Stimulated activated CD8-positive, alpha-beta memory T cell treated with anti-CD3 and anti-CD28 coated beads, Interleukin-7, amount 100 ng/mL, for 48 hours (primary cell): Measurements from ENCODE around the gene SYCP3.

Experiments used
- DNase-seq, 2 donors: peaks; one replicate each; pipeline ENCODE4 v3.0.0-alpha.2; 2020; ENCODE audit warnings: low read depth in 1 of 2; ENCODE audit errors: extremely low read depth in 1 of 2

SYCP3 gene

GRCh38 chr12:101714877-101715444, 24.3 kb downstream of the SYCP3 start:
- no peak for DNase-seq

- DNase-seq, result no peak
These were observed 25.3 kb downstream of the SYCP3 start for GRCh38 chr12:101713930-101714329.

DNA sequence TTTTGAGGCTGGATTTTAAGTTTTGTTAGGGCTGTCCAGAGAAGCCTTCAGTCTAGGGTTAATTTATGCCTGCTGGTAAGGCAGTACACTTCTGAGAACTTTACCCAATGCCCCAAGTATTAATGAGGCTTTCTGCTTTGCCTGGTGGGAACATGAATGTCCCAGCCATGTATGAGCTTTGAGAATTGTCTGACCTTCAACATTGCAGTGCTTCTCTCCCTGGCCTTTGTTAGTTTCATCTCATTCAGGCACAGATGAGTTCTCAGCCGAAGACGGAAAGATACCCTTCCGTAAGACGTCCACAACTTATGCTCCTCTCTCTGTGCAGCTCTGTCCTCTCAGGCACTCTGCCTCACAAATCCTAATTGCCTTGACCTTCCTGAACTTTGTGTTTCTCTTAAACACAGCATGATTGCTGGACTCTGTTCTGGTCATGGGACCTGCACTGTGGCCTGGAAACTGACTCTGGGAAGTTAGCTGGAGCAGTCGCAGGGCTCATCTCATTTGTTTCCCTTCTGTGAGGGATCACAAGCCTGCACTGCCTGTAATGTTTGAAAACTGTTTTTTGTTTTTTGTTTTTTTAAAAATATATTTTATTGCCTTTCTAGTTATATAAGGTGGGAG, 26.1 kb downstream of the SYCP3 start:
- DNase-seq, result no peak

- no peak for DNase-seq
These were observed 29.0 kb downstream of the SYCP3 start for GRCh38 chr12:101710288-101710687.

- DNase-seq, result no peak
These were observed 32.0 kb downstream of the SYCP3 start for GRCh38 chr12:101707131-101707782.

DNA sequence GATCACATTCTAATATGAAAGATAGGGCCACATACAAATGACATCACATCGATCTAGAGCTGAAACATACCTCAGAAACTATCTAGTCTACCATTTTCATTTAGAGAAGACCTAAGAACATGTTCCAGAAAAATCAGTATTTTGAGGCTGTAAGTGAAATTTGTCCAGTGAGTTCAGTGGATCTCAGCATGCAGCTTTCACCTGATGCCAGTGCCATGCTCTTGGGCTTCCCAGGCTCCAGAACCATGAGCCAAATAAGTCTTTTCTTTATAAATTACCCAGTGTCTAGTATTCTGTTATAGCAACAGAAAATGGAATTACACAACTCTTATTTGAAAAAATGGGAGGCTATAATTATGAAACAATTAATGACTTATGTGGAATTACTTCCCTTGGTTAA, 32.9 kb downstream of the SYCP3 start:
- no peak for DNase-seq

- no peak for DNase-seq
These were observed 35.8 kb downstream of the SYCP3 start for GRCh38 chr12:101703487-101703886.

DNA sequence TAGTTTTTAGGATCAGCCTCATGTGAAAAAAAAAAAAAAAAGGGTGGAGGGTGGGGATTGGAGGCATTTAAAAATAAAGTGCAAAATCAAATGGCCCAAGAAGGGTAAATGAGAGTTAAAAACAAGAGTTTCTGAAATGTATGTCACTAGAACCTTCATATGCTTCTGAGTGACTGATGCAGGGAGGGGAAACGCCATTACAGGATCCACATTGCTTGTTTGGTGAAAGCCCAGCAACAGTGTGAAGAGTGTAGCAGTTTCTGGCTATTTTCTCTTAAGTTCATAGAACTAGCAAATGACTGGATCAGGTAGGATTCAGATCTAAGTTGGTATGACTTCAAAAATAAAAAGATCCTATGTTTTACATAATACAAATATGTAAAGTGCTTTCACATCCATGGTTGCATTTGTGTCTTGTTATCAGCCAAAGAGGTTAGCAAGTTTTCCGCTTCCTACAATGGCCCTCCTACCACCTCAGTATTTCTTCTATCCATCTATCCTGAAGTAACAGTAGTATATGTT, 38.9 kb downstream of the SYCP3 start:
- DNase-seq, result no peak

- DNase-seq, result no peak
These were observed 40.4 kb downstream of the SYCP3 start for GRCh38 chr12:101698800-101699347.

GRCh38 chr12:101697930-101698799, 41.1 kb downstream of the SYCP3 start:
- peak in 1 of 2 donors; percentile 18 for DNase-seq

DNA sequence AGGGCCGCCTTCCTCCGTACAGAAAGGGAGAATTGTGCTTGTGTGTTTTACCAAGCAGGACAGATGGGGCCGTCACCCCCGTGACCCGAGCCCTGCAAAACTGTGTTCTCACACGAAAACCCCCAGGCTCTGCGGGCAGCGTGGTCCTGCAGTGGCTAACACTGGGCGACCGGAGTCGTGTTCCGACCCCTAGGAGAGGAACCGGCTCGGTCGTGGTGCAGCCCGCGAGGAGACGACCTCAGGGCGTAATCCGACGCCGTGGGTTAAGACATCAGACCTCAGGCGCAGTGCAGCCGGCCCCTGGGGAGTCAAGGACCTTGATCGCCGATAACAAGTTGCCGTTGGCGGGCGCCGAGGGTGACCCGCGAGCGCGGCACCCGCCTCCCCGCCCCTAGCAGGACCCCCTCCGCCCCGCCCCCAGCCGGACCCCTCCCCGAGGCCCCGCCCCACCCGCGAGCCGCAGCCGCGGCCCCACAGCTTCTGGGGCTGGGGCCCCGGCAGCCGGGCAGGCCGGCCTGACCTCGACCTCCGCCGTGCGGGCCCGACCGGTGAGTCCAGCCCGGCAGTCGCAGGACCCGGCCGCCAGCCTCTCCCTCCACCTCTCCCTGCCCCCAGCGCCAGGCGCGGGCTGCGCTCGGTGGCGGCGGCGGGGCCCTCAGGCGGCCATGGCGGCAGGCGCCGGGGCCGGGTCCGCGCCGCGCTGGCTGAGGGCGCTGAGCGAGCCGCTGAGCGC, 41.9 kb downstream of the SYCP3 start, which contains the start of gene CHPT1:
Gene CHPT1 (plus strand): TSS at position 444 of the 733 bp plus-strand sequence. CDS start 222 bp downstream, at position 666.
- DNase-seq, result peak; percentile 34 to 39

- DNase-seq, result no peak
These were observed 42.7 kb downstream of the SYCP3 start for GRCh38 chr12:101696251-101697196.

DNA sequence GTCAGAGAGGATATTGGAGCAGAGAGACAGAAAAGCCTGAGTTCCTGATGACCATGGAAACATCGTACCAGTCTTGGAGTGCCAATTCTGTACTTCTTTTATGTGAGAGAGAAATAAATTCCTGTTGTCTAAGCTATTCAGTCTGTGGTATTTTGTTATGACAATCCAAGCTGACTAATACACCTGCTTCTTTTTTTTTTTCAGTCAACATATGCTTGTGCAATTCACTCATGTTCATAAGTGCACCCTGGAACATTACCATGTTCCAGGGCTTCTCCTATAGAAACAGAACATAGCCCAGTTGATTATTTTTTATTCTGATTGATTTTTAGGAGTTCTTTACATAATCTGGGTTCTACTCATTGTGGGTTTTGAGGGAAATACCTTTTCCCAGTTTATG, 43.6 kb downstream of the SYCP3 start:
- no peak for DNase-seq

DNA sequence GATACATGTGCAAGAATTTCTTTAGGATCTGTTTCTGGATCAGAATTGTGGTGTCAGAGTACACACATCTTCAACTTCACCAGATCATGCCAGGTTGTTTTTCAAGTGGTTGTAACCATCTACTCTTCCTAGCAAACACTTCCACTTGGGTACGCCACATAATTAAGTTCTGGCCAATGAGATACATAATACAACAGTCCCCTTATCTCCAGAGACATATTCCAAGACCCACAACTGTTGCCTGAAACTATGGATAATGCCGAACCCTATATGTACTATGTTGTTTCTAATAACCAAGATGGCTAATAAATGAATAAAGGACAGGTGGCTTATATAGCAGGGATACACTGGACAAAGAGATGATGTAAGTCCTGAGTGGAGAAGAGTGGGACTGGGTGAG, 44.3 kb downstream of the SYCP3 start:
- DNase-seq, result no peak

DNA sequence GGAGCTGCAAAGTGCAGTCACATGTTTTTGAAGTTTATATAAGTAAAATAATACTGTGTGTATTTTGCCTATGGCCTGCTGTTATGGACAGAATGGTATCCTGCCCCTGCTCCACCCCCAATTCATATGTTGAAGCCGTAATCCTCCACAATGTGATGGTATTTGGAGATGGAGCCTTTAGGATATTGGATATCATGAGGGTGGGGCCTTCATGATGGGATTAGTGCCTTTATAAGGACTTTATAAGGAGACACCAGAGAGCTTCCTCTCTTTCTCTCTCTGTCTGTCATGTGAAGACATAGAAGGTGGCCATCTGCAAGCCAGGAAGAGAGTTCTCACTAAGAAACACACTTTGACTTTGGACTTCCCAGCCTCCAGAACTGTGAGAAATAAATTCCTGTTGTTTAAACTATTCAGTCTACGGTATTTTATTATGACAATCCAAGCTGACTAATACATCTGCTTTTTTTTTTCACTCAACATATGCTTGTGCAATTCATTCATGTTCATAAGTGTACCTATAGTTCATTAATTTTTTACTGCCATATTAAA, 44.9 kb downstream of the SYCP3 start:
- no peak for DNase-seq

DNA sequence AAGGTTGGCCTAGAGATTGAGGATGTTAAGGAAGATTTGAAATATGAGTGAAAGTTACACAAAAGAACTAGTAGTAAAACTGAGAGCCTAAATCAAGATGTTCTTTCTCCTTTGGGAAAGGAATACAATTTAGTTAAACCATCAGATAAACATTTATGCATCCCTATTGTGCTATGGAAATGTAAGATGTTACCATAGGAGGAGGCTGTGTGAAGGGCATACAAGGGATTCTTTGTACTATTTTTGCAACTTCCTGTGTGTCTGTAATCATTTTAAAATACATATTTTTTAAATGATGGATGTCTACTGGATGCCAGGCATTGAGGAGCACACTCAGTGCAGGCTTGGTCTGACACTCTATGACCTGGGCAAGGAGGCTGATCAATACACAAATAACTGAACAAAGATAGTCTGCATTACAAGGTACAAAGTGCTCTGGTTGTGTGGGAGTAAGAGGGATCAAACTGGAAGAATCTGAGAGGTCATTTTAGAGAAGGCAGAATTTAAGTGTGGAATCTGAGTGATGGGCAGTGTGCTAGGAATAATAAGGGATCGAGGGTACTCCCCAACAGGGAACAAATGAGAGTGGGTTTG, 47.7 kb downstream of the SYCP3 start:
- DNase-seq, result no peak

DNA sequence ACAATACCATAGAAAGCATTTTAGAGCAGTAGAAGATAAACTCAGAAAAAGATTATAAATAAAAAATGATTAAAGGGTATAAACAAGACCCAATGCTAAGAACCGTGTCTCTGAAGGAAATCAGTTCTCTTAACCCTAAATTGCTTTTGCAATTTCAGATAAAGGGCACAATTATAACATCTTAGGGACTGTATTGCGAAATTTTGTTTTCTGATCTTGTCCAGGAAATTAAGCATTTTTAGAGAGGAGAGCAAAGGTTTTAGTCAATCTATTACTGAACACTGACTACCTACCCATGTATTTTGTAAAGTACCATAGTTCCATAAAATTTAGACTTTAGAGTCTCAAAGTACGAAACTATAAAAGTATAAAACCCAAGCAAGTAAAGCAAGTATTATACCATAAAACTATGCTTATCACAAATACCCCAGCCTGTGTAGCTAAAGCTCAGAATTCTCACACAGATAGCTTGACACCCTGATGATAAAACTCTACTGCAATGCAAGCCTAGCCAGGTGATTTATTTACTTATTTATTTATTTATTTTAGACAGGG, 48.6 kb downstream of the SYCP3 start:
- DNase-seq, result no peak

DNA sequence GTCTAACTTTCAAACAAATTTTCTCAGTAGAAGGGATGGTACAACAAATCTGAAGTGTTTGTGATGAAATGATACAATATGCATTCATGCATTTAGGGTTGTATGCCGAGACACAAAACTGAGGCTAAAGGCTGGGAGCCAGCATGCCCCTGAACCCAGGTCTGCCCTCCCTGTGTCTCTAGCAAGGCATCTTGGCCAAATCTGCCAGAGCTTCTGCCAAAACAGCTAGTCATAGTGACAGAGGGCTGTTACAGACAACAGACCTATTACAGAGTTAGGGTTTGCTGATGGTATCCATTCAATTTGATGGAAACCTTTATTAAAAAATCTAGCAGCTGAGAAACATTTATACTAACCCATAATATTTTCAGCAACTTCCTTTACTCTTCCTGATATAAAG, 53.1 kb downstream of the SYCP3 start:
- DNase-seq, result no peak
